Astrocyte of the cerebellum (primary cell): ENCODE results near the gene HFM1.
A peak's percentile ranks its signal among the peaks of the same experiment; 100 is the strongest.

ENCODE experiments used
- DNase-seq: peaks from one replicate; pipeline ENCODE4 v3.0.0-alpha.2; 2011; ENCODE audit warnings: low read depth
- H3K4me3 ChIP-seq: 2 replicates; pipeline ENCODE4 v1.5.1; 2011; ENCODE audit warnings: mild to moderate bottlenecking, low read depth, low read length, moderate library complexity
- in situ Hi-C: cut with HindIII; loops from 2 replicates; pipeline ENCODE4 v1.10.0; 2017; ENCODE audit warnings: low sequenced_read_pairs
- TF ChIP-seq, protein P1 (sequence below): IDR thresholded peaks from 2 replicates; pipeline ENCODE4 v1.5.1; 2012; ENCODE audit warnings: low read length, low read depth, moderate library complexity, mild to moderate bottlenecking; ENCODE audit errors: missing control alignments

HFM1 gene

DNA sequence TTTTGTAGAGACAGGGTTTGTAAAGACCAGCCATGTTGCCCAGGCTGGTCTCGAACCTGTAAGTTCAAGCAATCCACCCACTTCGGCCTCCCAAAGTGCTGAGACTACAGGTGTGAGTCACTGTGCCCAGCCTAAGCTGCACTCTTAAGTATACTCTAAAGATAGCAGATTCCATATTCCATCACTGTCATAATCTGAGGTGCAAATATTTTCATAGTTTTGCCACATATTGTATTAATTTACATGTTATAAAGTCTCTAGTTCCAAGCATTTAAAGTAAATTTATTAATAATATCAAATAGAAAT lies 121.3 kb downstream of the HFM1 start:
- in situ Hi-C loops: no loop called here
- no peak overlapping the region for H3K4me3 ChIP-seq
- DNase-seq: no peak
- TF ChIP-seq, protein P1, sequence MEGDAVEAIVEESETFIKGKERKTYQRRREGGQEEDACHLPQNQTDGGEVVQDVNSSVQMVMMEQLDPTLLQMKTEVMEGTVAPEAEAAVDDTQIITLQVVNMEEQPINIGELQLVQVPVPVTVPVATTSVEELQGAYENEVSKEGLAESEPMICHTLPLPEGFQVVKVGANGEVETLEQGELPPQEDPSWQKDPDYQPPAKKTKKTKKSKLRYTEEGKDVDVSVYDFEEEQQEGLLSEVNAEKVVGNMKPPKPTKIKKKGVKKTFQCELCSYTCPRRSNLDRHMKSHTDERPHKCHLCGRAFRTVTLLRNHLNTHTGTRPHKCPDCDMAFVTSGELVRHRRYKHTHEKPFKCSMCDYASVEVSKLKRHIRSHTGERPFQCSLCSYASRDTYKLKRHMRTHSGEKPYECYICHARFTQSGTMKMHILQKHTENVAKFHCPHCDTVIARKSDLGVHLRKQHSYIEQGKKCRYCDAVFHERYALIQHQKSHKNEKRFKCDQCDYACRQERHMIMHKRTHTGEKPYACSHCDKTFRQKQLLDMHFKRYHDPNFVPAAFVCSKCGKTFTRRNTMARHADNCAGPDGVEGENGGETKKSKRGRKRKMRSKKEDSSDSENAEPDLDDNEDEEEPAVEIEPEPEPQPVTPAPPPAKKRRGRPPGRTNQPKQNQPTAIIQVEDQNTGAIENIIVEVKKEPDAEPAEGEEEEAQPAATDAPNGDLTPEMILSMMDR: no peak

DNA sequence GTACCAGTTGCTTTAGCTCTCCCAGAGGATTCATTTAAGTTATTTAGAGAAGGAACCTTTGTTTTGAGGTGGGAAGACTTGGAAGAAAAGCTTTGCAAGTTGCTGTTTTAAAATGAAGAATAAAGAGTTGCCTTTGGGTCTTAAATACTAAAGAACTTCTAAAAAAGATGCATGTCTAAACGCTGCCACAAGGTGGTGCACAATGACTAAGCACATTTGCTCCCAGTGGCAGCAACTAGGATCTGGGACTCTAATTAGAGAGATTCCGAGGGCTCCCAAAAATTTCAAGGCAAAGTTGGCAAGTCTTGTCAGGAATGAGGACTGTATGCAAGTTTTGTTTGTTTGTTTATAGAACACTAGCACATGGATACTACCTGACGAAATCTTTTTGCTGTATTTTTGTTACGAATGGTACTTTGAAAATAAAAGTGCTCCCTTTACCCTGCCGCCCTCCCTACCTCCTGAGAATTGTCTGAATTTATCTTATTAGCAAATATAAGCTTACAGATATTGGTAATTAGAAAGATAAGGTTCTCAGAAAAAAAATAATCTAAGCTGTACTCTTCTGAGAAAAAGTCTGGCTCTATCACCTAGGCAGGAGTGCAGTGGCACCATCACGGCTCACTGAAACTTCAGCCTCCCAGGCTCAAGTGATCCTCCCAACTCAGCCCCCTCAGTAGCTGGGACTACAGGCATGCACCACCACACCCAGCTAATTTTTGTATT lies 121.8 kb downstream of the HFM1 start:
- TF ChIP-seq, protein P1: peak; percentile 77
- in situ Hi-C loops: no loop called here
- peak; percentile 72 for DNase-seq
- H3K4me3 ChIP-seq: no peak overlapping the region

DNA sequence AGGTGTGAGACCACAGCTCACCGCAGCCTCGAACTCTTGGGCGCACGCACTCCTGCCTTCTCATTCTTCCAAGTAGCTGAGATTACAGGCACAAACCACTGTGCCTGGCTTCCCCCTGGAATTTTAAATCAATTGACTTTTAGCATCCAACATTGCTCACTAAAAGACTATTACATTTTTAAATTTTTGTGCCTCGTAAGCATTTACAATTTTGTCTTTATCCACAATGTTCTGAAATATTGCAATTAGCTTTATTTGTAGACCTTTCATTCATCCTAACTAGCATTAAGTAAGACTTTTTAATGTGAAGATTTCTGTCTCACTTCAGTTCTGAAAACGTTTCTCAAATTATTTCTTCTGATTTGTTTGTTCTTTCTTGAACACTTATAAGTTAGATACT lies 122.9 kb downstream of the HFM1 start:
- TF ChIP-seq, protein P1: no peak
- no peak overlapping the region for H3K4me3 ChIP-seq
- DNase-seq: no peak
- in situ Hi-C loops: no loop called here

DNA sequence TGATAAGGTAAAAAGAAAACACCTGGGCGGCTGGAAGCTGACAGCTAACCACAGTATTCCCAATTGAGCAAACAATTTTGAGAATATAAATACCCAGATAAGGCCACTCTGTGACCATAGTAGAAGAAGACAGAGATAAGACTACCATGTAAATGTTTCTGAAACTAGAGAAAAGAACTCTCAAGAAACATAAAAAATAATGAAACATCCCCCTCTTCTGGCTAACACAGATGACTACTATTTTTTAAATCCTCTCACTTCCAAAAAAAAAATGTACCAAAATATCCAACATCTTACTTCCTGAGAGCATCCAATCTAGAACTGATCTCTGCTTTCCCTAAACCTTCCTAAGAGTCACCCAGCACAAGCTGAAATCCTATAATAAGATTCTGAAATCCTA lies 125.9 kb downstream of the HFM1 start:
- DNase-seq: peak; percentile 18
- in situ Hi-C loops: no loop called here
- TF ChIP-seq, protein P1: no peak
- no peak overlapping the region for H3K4me3 ChIP-seq

DNA sequence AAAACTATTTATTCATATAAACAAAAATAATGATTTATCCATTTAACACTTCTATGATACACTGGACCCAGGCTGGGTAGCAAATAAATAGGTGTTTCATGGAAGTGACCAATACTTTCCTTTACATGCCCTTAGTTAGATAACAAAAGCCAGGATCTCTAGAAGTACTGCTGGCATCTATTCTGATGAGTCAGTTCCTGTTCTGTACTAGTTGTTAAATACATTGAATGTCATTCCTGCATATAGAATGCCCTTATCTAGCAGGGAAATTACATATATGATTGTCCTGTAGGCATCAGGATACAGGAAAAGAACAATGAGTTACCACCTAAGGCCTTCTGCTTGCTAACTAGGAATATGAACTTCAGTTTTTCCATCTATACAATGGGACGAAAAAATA lies 130.8 kb downstream of the HFM1 start:
- no peak overlapping the region for H3K4me3 ChIP-seq
- no peak for DNase-seq
- TF ChIP-seq, protein P1: no peak
- in situ Hi-C loops: no loop called here

DNA sequence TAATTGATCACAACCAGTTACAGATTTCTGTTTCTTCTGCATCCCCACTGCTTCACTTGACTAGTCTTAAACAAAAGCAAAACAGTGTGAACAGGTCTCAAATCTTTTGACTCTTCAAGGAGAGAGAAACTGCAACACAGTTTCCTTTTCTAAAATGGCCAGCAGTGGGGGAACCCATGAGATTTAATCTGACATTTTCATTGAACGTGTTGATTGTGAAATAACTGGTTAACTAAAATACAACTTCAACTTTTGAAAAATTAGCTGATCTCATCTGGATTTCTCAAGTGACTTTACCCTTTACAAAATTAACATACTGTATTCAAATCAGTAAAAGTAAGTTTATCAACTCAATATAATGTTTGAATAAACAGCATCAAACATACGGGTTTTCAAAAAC lies 143.0 kb downstream of the HFM1 start:
- in situ Hi-C loops: no loop called here
- H3K4me3 ChIP-seq: no peak overlapping the region
- TF ChIP-seq, protein P1: no peak
- DNase-seq: no peak
